ENCODE measurements around the gene SHFL.

GRCh38 chr19:10104130-10104513 is 18.0 kb downstream of the SHFL start:
- no peak for TF ChIP-seq MXI1 (IDR thresholded peaks at IDR 0.05; ENCODE audit: borderline replicate concordance, low read depth, low read length)
- TF ChIP-seq, protein P1, sequence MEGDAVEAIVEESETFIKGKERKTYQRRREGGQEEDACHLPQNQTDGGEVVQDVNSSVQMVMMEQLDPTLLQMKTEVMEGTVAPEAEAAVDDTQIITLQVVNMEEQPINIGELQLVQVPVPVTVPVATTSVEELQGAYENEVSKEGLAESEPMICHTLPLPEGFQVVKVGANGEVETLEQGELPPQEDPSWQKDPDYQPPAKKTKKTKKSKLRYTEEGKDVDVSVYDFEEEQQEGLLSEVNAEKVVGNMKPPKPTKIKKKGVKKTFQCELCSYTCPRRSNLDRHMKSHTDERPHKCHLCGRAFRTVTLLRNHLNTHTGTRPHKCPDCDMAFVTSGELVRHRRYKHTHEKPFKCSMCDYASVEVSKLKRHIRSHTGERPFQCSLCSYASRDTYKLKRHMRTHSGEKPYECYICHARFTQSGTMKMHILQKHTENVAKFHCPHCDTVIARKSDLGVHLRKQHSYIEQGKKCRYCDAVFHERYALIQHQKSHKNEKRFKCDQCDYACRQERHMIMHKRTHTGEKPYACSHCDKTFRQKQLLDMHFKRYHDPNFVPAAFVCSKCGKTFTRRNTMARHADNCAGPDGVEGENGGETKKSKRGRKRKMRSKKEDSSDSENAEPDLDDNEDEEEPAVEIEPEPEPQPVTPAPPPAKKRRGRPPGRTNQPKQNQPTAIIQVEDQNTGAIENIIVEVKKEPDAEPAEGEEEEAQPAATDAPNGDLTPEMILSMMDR (conservative IDR thresholded peaks at IDR 0.05; ENCODE audit: low read depth, low read length) = no peak
- TF ChIP-seq RAD21 (IDR thresholded peaks at IDR 0.05; ENCODE audit: low read length) = no peak

Measured in IMR-90 (cell line).